H4 (cell line): ENCODE results near the gene P2RY2. TPM values are rescaled to one million over a fixed set of nuclear protein-coding genes. Genes with fewer than 3 reads are reported as not detected.

ENCODE experiments used
- DNase-seq: peaks from one replicate; pipeline ENCODE4 v3.0.0-alpha.2; 2015; ENCODE audit warnings: low spot score
- total RNA-seq: library from RNA; depleted of rRNA; stranded (reverse); fragments of >200 nt; shearing (Covaris generic); gene quantifications from 2 replicates; pipeline ENCODE4 v1.2.3, GENCODE V29; 2014

The P2RY2 gene
- total RNA-seq, 1 experiment from 2014 or later, result not detected

DNA sequence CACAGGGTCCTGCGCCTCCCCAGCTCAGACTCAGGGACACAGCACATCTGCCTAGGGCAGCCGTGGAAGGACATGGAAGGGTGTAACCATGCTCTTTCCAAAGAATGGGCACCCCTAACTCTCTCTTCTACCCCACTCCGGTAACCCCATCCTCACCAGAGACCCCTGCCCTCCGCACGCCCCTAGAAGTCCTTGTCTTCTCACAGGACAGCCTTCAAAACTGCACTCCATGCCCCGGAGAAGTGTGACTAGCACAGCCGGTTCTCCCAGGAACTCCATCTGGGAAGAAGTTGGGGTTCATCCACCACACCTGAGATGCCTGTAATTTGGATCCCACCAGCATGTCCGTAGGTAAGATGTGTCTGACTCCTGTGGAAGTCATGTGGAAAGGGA is 25.0 kb downstream of the P2RY2 start:
- no peak for DNase-seq

DNA sequence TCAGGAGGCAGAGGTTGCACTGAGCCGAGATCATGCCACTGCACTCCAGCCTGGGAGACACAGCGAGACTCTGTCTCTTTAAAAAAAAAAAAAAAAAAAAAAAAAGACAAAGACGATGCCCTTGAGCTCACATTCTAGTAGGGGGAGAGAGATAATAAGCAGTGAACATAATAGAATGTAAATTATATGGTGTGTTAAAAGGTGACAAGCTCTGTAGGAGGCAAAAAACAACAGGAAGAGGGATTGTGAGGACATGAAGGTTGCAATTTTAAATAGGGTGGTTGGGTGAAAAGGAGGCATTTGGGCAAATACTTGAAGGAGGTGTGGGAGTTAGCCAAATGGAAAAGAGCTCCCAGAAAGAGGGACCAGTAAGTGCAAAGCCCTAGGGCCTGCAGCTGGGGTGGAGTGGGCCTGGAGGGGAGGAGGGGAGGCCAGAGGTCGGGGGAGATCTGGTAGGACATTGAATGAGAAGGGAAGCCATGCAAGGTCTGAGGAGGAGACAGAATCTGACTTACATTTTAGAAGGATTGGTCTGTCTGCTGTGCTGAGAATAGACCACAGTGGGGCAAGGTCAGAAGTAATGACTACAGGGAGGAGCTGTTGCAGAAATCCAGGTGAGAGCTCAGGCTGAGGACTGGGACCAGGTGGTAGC is 26.6 kb downstream of the P2RY2 start:
- DNase-seq, result no peak

DNA sequence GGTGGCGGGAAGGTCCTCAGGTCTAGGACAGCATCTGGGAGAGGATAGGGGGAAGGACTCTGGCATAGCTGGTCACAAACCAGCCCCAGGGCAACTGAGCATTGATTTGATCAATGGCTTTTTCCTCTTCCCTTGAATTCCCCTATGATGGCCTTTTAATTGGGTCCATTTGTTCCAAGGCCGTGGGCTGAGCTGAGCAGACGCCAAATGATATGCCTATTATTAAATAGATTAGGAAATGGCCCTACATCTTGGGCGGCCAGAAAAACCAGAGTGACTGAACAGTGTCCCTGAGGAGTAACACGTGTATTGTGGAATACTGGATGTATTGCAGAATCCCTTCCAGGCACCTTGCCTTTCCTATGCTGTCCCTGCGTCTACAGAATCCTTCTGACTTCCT is 27.4 kb downstream of the P2RY2 start:
- DNase-seq, result no peak

DNA sequence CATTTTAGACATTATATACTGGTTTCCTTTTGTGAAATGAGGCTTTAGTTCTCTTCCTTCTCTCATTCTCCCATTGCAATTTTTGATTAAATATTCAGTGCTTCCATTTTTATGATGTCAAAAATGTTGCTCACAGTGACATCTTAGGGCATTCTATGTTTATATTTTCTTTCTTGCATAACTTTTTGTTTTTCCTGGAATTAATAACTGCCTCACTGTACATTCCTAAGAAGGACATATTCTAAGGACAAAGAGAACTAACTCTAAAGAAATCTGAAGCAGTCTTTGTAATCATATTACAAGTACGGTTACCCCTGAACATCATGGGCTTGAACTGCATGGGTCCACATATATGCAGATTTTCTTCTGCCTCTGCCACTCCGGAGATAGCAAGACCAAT is 28.2 kb downstream of the P2RY2 start:
- DNase-seq, result no peak

DNA sequence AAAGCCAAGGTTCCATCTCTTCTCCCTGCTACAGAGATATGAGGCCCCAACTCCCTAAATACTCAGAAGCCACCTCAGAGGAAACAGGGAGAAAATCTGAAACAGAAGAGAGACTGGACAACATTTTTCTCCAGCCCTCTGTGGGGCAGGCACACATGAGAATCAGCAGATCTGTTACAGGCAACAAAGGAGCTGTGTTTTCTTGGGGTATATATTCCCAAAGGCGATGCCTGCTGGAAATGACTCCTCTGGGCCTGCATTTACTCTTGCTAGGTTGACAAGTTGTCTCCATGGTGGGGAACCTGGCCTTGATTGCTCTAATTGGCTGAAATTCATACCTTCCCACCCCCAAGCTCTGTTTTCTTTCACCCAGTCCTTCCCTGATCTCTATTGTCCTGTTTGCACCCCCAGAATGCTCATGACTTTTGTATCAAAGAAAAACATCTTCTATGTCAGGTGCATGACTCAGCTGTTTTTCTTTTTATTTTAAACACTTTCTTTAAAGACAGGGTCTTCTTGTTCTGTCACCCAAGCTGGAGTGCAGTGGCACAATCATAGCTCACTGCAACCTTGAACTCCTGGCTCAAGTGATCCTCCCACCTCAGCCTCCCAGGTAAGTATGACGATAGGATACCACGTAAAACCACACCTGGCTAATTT is 30.6 kb downstream of the P2RY2 start:
- DNase-seq, result no peak

DNA sequence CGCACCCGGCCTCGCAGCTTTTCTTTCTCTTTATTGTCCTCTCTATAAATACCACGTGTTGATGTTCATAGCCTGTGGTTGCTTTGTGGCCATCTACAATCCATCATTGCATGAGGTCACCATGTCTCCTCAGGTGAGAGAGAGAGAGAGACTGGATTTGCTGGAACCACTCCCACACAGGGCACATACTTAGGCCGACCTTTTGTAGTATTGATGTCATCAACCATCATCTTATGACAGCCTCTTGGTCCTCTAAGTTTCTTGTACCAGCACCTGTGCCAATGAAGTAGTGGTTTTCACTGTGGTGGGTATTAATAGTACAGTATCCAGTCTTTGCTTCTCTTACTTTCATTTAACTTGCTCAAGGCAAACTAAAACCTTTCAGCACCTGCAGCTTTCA is 31.2 kb downstream of the P2RY2 start:
- DNase-seq, result no peak

DNA sequence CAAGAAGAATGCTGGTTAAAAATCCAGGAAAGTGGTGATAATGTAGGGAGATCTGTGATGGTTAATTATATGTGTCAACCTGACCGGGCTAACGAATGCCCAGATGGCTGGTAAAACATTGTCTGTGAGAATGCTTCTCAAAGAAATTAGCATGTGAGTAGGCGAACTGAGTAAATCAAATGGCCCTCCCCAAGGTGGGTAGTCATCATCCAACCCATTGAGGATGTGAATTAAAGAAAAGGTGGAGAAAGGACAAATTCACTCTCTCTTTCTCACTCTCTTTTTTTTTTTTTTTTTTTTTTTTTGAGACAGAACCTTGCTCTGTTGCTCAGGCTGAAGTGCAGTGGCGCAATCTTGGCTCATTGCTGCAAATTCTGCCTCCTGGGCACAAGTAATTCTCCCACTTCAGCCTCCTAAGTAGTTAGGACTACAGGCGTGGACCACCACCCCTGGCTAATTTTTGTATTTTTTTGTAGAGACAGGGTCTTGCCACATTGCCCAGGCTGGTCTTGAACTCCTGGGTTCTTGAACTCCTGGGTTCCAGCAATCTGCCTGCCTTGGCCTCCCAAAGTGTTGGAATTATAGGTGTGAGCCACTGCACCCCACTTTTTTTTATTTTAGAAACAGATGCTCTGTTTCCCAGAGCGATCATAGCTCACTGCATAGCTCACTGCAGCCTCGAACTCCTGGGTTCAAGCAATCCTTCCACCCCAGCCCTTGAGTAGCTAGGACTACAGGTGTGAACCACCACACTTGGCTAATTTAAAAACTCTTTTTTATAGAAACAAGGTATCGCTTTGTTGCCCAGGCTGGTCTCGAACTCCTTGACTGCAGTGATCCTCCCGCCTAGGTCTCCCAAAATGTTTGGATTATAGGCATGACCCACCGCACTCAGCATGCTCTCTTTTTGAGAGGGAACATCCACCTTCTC is 32.0 kb downstream of the P2RY2 start:
- no peak for DNase-seq

DNA sequence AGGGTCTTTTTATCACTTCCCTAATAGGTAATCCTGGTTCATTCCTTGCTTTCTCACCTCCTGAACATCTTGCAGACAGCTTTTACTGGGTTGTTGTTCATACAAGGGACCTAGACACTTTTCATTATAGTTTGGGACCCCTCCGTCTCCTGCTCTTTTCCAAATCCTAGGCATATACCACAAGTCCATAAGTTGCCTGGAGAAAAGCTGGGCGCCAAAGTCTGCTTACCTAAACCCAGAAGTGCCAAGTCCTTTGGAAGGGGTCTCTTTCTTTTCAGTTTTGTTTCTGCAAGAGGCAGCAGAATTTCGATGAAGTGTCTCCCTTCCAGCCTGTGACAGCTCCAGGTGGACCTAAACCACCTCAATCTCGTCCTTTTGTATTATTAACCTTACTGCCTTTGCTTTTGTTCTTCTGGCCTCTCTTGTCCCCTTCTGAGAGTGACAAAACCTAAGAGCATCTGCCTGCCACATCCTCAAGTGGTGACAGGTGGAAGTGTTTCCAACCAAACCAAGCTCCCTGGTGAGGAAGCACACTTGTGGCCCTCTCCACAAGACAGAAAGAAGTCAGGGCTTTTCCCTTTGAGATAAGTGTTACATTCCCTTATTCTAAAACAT is 34.6 kb downstream of the P2RY2 start:
- DNase-seq, result no peak

DNA sequence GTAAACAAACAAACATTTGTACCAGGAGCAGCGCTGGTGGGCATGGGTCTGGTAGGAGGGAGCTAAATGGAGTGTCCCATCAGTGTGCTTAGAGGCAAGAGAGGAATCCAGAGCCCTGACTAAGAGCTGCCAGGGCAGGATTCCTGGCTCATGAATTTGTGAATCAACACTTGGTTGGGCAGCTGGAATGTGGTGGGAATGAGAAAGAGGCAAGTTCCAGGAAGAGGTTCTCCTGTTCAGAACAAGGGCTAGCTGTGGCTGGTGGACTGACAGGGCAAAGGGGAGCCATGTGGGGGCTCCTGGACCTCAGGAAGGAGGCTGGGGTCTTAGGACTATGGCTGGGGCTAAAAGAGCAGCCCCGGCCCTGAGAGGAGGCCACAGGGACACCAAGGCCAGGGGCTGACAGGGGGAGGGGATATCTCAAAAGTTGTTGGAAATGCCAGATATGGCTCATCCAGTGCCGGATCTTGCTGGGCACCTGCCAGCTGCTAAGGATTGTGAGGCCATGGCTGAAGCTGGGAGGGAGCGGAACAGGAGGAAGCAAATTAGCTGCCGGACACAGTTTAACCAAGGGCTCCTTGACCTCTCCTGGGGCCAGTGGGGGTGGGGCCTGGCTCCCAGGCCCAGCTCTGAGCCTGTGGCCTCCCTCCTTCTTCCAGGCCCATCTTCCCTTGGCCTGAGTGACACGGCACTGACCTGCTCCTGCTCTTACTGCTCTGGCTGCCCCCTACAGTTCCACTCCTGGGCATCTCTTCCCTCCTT is 39.4 kb downstream of the P2RY2 start:
- DNase-seq, result peak; percentile 79

DNA sequence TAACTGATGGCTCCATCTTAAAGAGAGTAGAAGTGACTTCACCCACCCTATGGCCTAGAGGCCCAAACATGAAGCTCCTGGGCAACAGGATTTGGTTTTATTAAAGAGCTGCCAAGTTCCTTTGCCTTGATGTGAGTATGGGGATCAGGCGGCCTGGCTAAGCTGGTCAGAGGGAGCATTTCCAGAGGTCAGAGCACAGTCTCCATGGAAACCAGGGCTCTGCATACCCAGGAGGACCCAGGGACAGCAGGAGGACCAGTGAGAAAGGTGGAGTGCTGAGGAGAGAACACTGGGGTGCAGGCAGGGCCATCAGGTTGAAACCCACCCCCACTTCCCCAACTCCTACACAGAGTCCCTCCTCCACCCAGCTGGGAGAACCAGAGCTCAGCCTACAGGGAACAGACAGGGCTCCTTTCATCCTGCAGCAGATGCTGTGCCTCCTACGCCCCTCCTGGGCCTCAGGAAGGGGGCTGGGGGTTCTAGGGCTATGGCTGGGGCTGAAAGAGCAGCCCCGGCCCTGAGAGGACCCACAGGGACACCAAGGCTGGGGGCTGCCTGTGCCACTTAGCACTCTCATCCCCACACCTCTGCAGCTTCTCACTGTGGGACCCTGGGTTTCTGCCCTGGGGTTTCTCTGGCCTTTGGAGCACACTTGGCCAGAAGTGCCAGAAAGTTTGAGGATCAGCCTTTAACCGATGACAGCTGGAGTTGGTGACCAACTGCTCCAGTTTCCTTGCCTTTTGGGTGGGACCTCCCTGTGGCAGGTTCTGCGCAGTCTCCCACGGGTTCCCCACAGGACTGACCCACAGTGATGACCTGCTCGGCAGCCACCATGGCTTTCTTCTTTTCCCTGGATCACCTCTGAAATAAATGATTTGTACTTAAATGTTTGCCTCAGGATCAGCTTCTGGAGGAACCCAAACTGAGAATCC is 40.3 kb downstream of the P2RY2 start:
- DNase-seq, result no peak

DNA sequence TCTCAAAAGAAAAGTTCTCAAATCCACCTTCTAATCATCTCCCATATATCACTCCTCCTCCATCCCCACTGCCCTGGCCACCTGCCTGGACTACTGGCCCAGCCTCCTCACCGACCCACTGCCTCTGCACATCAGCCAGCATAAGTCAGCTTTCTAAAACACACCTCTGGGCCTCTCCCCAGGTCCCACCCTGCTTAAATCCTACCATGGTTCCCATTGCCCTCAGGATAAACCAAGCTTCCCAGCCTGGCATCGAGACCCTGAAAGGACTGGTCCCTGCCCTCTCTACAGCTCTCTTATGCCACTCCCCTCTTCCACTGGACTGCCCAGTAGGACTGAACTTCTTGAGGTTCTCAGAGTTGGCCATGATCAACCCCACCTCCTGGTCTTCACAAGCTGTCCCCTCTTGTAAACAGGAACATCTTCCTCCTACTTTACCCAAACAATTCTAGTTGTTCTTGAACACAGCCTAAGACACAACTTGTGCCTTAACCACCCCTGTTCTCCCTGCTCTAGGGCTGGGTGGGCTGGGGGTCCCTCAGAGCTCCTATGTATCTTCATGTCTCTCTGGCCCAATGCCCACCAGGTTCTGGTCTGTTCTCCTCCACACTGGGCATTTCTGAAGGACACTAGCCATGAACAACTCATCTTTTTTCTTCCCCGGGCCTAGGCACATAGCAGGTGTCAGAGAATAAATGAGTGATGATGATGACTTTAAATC is 41.5 kb downstream of the P2RY2 start:
- DNase-seq, result no peak

DNA sequence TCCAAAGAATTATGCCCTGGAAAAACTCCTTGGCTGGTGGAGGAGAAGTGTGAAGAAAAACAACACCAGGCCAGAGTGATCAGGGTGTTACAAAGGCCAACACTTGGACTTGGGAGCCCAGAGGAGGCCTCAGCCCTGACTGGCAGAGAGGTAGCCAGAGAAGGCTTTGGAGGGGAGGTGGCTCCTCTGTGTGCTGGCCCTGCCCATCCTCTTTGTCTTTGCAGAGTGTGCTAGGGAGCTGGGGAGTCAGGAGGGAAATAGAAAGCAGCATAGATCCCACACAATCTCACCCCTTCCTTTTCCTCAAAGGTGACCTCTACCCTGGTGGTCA is 42.0 kb downstream of the P2RY2 start:
- no peak for DNase-seq

DNA sequence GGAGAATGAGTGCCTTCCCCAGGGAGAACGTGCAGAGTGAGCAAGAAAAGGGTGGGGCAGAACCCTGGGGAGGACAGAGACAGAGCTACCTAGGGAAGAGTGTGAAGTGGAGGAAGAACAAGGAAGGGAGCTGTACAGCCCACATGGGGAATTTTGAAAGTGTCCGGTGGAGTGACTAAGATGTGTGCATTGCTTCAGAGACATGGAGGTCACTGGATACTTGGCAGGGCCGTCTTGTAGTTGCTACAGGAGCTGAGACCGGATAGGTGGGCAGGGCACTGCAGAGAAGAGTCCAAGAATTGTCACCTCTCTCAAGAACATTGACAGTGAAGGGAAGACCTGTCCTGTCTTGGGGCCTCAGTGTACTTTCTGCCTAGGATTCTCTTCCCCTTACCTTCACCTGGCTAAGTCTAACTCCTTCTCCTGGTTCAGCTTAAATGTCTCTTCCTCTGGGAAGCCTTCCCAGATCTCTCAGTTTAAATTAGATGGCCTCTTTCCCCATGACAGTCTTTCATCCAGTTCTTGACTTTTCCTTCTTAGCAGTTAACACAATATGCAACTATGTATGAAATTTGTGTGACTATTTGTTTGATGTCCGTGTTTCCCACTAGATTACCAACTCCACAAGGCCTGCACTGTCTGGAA is 44.9 kb downstream of the P2RY2 start:
- no peak for DNase-seq

DNA sequence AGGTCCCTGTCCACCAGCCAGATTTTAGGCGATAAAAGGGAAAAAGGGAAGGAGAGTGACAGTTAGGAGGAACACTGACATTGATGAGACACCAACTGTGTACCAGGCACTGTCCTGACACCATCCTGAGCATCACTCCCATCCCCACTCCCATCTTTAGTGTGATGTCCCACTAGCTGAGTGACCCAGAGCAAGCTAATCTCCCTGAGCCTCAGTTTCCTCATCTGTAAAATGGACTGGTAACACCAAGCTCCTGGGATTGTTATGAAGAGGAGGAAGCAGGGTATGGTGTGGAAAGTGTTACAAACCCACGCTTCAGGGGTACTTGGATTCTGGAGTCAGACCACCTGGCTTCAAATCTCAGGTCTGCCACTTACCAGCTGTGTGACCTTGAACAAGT is 45.6 kb downstream of the P2RY2 start:
- no peak for DNase-seq

DNA sequence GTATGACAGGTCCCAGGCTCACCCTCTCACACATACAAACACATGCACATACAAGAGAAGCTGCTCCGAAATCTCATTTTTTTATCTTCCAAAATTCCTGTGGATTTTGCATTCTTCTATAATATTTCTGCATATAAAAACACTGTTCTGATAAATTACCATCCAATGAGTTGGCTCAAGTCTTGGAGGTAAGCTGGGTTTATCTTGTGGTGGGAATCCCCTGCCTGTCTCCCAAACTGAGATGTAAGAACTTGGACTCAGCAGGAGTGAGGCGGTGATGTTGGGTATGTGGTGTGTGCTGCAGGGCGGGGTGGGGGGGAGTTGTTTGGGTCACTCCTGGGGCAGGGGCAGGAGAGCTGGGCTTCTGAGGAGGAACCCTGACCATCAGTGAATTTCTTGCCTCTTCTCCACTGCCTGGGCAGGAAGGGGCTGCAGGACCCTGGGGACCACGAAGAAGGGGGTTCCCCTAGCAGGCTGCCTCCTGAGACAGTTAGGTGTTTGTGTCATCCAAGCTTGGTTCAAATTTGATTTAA is 47.3 kb downstream of the P2RY2 start:
- DNase-seq, result no peak

DNA sequence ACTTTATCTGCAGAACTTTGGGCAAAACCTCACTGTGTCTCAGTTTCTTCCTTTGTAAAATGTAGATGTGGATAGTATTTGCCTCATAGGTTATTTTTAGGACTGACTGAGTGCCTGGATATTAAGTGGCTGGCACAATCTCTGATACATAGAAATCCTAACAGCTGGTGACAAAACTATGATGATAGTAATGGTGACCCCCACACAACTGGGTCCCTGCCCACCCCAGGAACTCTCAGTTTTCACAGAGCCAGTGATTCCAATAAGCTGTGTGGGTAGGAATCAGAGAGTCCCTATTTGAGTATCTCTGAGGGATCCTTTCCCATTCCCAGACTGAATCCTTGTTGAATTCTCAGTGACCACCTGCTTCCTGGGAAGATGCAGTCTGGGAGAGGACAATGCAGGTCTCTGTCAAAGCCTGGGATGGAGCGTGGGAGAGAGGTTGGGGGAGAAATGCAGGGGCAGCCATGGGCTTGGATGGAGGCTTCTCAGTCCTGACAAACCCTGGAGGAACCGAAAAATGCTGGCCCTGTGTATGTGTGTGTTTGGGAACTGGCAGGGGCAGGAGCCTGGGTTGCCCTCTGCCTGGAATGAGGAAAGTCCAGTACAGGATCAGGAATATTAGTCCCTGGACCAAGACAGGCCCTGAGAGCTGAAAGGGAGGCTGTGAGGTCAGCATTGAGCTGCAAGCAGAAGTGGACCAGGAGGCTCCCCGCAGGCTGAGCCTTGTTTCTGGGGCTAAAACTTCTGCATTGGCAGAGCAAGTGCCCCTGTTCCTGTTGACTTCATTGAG is 48.0 kb downstream of the P2RY2 start:
- no peak for DNase-seq

DNA sequence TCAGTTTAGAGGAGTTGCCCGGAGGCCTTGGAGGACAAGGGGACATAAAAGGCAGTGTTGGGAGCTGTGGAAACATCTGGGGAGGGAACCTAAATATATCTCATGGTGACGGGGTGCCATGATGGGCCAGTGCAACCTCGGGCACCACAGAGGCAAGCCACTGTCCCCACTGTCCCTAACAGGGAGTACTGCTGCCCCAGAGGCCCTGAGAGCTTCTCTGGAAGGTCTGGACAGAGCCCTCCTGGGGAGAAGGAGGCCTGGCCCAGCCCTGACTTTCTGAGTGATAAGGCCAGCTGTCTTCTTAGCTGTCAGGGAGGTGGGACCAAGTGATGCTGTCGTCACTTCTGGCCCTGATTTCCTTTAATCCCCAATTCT is 48.6 kb downstream of the P2RY2 start:
- DNase-seq, result no peak

DNA sequence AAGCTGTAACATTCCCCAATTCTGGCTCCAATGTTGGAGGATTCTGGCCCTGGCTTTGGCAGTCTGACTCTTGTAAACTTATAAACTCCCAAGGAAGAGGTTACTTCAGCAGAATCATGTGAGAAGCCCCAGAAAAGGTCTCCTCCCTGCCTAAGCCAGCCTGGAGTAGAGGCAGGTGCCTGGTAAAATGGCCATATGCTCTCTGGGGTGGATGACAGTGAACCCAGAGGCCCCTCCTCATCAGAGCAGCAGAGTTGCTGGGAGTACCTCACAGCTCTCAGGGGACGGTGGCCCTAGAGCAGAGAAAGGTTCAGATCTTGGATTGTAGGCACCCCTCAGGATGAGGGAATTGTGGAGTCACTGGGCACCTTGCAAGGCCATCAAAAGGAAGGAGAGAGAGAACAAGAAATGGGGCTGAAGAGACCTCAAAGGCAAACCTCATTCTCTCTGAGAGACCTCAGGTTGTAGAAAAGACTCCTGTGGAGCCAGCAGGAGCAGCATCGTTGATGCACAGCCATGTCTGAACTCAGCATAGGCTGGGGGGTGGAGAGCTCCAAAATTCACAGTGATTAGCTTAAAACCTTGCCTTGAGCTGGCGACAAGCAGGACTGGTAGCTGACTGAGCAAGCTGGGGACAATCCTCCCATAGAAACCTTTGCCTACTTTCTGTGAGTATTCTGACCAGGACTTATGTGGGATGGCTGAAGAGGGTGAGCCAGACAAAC is 49.2 kb downstream of the P2RY2 start:
- no peak for DNase-seq
